HepG2 (cell line): ENCODE measurements around the gene GYG1. TPM values are rescaled to one million over a fixed set of nuclear protein-coding genes. Genes with fewer than 3 reads are reported as not detected.

ENCODE experiments used
- ATAC-seq: fragments of 200-7000 bp; cut with Tn5 transposase; 3 replicates; pipeline ENCODE4 v1.9.1; 2020; ENCODE audit warnings: mild to moderate bottlenecking, moderate library complexity
- BruUV-seq: library from RNA; stranded (reverse); fragments of 400-500 nt; replicated peaks from 2 replicates; lab custom pipeline; 2021; lab: Mats Ljungman, UMichigan
- CTCF ChIA-PET: fragments of 300-600 bp; formaldehyde crosslinking; extraction: SDS; loops from one replicate; lab custom pipeline; 2021; ENCODE audit warnings: low total read pairs, inconsistent platforms, low intra/inter-chr PET ratio; lab: Yijun Ruan, JAX
- POLR2A ChIA-PET: fragments of 350-600 bp; sonication (Branson Sonifier 250); formaldehyde crosslinking; loops from one replicate; lab custom pipeline; 2020; ENCODE audit warnings: antibody characterized with exemption, inconsistent platforms; lab: Yijun Ruan, JAX
- DNase-seq: peaks from one replicate; pipeline ENCODE4 v3.0.0-alpha.2; 2015; ENCODE audit warnings: low spot score
- FAIRE-seq: peaks from 3 replicates; lab custom pipeline; 2011; peaks lifted over from hg19 to GRCh38; lab: Jason Lieb, UNC
- H2AFZ ChIP-seq: one replicate; pipeline ENCODE4 v1.6.1; 2011; ENCODE audit warnings: low read length, inconsistent platforms
- H3K27ac ChIP-seq: fragments of 300-600 bp; 3 replicates; pipeline ENCODE4 v1.8.0; 2011; ENCODE audit warnings: mixed run types, mild to moderate bottlenecking, mixed read lengths, low read length, inconsistent platforms; ENCODE audit not compliant: insufficient read depth; ENCODE audit errors: extremely low read length
- H3K27me3 ChIP-seq, 2 experiments: fragments of 200-600 bp in 1 of 2; 2 replicates in 1 of 2; 3 replicates in 1 of 2; pipeline versions ENCODE4 v1.6.0 to v1.8.0; 2011; ENCODE audit warnings: low read length in 2 of 2, mild to moderate bottlenecking in 2 of 2, moderate library complexity in 2 of 2, inconsistent platforms in 1 of 2; ENCODE audit not compliant: insufficient read depth in 2 of 2, control insufficient read depth in 1 of 2
- H3K36me3 ChIP-seq, 2 experiments: fragments of 200-600 bp in 1 of 2; replicated peaks in 1 of 2; 2 replicates in 1 of 2; 3 replicates in 1 of 2; pipeline versions ENCODE4 v1.5.1 to v1.8.0; 2011; ENCODE audit warnings: low read length in 2 of 2, inconsistent platforms in 1 of 2; ENCODE audit not compliant: insufficient read depth in 2 of 2, control insufficient read depth in 1 of 2
- H3K4me1 ChIP-seq: 2 replicates; pipeline ENCODE4 v1.5.1; 2012; ENCODE audit warnings: low read length, inconsistent platforms; ENCODE audit not compliant: insufficient read depth
- H3K4me2 ChIP-seq: 2 replicates; pipeline ENCODE4 v1.6.0; 2011; ENCODE audit warnings: low read depth, low read length, inconsistent platforms
- H3K4me3 ChIP-seq, 3 experiments: fragments of 200-600 bp in 1 of 3; sonication (generic), shearing (Covaris generic) in 1 of 3; replicated peaks in 1 of 3; 2 replicates each; pipeline ENCODE4 v1.5.1; 2011 to 2016; ENCODE audit warnings: low read length in 3 of 3, inconsistent platforms in 2 of 3, low read depth in 2 of 3, mild to moderate bottlenecking in 2 of 3, control low read depth in 1 of 3, mixed read lengths in 1 of 3; ENCODE audit not compliant: insufficient read depth in 1 of 3
- H3K79me2 ChIP-seq: one replicate; pipeline ENCODE4 v1.6.1; 2011; ENCODE audit warnings: low read length, inconsistent platforms; ENCODE audit not compliant: insufficient read depth
- H3K9ac ChIP-seq: 2 replicates; pipeline ENCODE4 v1.6.0; 2011; ENCODE audit warnings: mild to moderate bottlenecking, low read depth, low read length, inconsistent platforms; ENCODE audit not compliant: insufficient read depth
- H3K9me3 ChIP-seq: 2 replicates; pipeline ENCODE4 v1.5.1; 2012; ENCODE audit warnings: mild to moderate bottlenecking, low read length
- H4K20me1 ChIP-seq: 2 replicates; pipeline ENCODE4 v1.6.0; 2011; ENCODE audit warnings: inconsistent platforms, mild to moderate bottlenecking, low read length, moderate library complexity; ENCODE audit not compliant: insufficient read depth
- FOSL2 ChIP-seq: sonication (generic); formaldehyde crosslinking; IDR thresholded peaks from 2 replicates; pipeline ENCODE4 v1.4.0; 2020; ENCODE audit warnings: missing genetic modification reagents
- FOXA3 ChIP-seq: IDR thresholded peaks from 2 replicates; pipeline ENCODE4 v1.6.1; 2016; ENCODE audit warnings: missing genetic modification reagents, missing compliant biosample characterization
- FOXP1 ChIP-seq, 2 experiments: fragments of 450-650 bp in 1 of 2; IDR thresholded peaks; 2 replicates each; pipeline ENCODE4 v1.6.1; 2017 to 2018; ENCODE audit warnings: antibody characterized with exemption in 1 of 2
- LRRFIP1 ChIP-seq: sonication (generic); formaldehyde crosslinking; conservative IDR thresholded peaks from 2 replicates; pipeline ENCODE4 v1.4.0; 2020; ENCODE audit warnings: missing genetic modification reagents
- MIER3 ChIP-seq: IDR thresholded peaks from 2 replicates; pipeline ENCODE4 v1.6.1; 2016; ENCODE audit warnings: missing compliant biosample characterization, borderline replicate concordance
- SIX1 ChIP-seq: sonication (generic); formaldehyde crosslinking; IDR thresholded peaks from 2 replicates; pipeline ENCODE4 v1.4.0; 2020; ENCODE audit warnings: missing genetic modification reagents, borderline replicate concordance
- TGIF2 ChIP-seq: IDR thresholded peaks from 2 replicates; pipeline ENCODE4 v1.6.1; 2016; ENCODE audit warnings: control low read depth, missing compliant biosample characterization
- ZC3H4 ChIP-seq: sonication (generic); formaldehyde crosslinking; IDR thresholded peaks from 2 replicates; pipeline ENCODE4 v1.4.0; 2020; ENCODE audit warnings: missing genetic modification reagents, borderline replicate concordance
- WGBS: methylation state at CpG from one replicate; pipeline ENCODE4 v1.1.6; 2017; ENCODE audit warnings: low lambda C conversion rate; 5-methylcytosine and 5-hydroxymethylcytosine counted together
- in situ Hi-C: cut with HindIII; loops from 2 replicates; pipeline ENCODE4 v1.10.0; 2017; ENCODE audit warnings: low pct_unique_long_range_greater_than_20kb; ENCODE audit not compliant: extremely low pct_ligation_motif_present
- intact Hi-C: fragments of 100-400 bp; cut with micrococcal nuclease; formaldehyde crosslinking; loops from one replicate; pipeline ENCODE4 v1.10.0; 2022; ENCODE audit not compliant: unreplicated experiment
- polyA plus RNA-seq, 8 experiments: library from polyadenylated mRNA; depleted of rRNA in 3 of 8; stranded (reverse) in 7 of 8; unstranded in 1 of 8; fragments of >200 nt; fragmentation: Illumina TruSeq in 4 of 8; extraction: Trizol in 4 of 8; gene quantifications; 2 replicates each; pipeline versions ENCODE4 v1.2.1 to v1.2.3, GENCODE V29; 2011 to 2016; ENCODE audit warnings: low read depth in 4 of 8, missing spikeins in 1 of 8, mixed read lengths in 1 of 8; ENCODE audit not compliant: insufficient read depth in 1 of 8
- total RNA-seq, 5 experiments: library from RNA; depleted of rRNA; stranded (reverse); fragments of >200 nt; fragmentation: Illumina TruSeq; extraction: Trizol; gene quantifications; 2 replicates each; pipeline ENCODE4 v1.2.3, GENCODE V29; 2016; ENCODE audit warnings: low read depth in 1 of 5
- TF ChIP-seq, protein P1 (sequence below), 2 experiments: IDR thresholded peaks; 2 replicates each; pipeline ENCODE4 v1.6.1; 2011 to 2012; ENCODE audit warnings: low read length in 2 of 2, borderline replicate concordance in 1 of 2, low read depth in 1 of 2, mild to moderate bottlenecking in 1 of 2, moderate library complexity in 1 of 2

Gene GYG1
- total and polyA plus RNA-seq, 2 of the 13 experiments (the other 11 are each of a cell fraction or from before 2014, with no cell fraction given): 15.7 to 28.1 TPM

- in situ Hi-C loops: loop anchor here (5.0 to 10.0 kb wide), 3 partner anchors 156 to 526 kb away; no protein-coding TSS in a partner anchor
- Histone ChIP-seq H3K27ac (no peak overlapping the region), H4K20me1 (no peaks in the 10 kb centered on the region), H3K36me3 (no peaks in the 10 kb centered on the region), H3K4me1 (peaks cover 35% of the 10 kb centered on the region), H2AFZ (no peak overlapping the region), H3K79me2 (no peaks in the 10 kb centered on the region), H3K27me3 (peaks cover 0 to 2% of the 10 kb centered on the region in 2 experiments; a peak in 1 of 5 replicates), H3K4me3 (no peak overlapping the region), H3K9me3 (no peaks in the 10 kb centered on the region), H3K4me2 (no peak overlapping the region), H3K9ac (no peak overlapping the region)
- POLR2A ChIA-PET: no interaction called here
- no TSS peak for BruUV-seq
- DNase-seq (no peak), FAIRE-seq (no peak), ATAC-seq (no peak)
- intact Hi-C loops: loop anchor here (5.0 to 10.0 kb wide), 4 partner anchors 76 to 516 kb away; partner anchors contain the start of genes HLTF, TM4SF18 and TM4SF4
- CTCF ChIA-PET: interaction anchor here (1.5 kb wide), 1 partner anchor 314 kb away, joined by 3 read pairs; no protein-coding TSS in a partner anchor
- 0% methylated on average over 1 of the region's 1 CpG for WGBS
- TF ChIP-seq MIER3 (CRISPR knock-in tag) (no peak), FOXA3 (CRISPR knock-in tag) (0 out of 2 replicates have a peak, but pooled peaks have one; percentile 12)
Observed at GRCh38 chr3:148958696-148959095, 32.6 kb upstream of the GYG1 start.

DNA sequence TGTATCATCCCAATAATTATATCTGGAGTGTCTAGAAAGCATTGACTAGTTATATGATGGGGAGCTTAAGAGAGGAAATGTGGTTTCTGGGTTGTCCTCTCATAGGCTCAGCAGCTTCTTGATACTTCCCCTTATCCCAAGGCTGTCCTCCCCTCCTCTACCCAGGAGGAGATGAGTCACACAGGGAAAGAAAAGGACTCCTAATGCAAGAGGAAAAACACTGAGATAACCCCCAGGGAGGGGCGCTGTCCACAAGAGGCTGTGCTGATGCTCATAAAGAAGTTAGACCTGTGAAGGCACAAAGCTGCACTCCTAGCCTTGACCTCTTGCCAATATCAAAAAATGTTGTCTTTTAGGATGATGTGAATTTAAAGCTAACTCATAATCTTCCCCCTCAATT, 28.8 kb upstream of the GYG1 start:
- Histone ChIP-seq H3K27ac (no peak overlapping the region), H3K4me3 (no peak overlapping the region), H3K4me2 (no peak overlapping the region), H3K9me3 (no peaks in the 10 kb centered on the region), H2AFZ (no peak overlapping the region), H3K79me2 (no peaks in the 10 kb centered on the region), H3K36me3 (no peaks in the 10 kb centered on the region), H3K4me1 (peaks cover 16% of the 10 kb centered on the region), H3K27me3 (no peaks in the 10 kb centered on the region; a peak in 1 of 5 replicates), H3K9ac (no peak overlapping the region), H4K20me1 (no peaks in the 10 kb centered on the region)
- FAIRE-seq (no peak), ATAC-seq (no peak), DNase-seq (peak; percentile 5)
- ChIA-PET POLR2A (no interaction called here), CTCF (no interaction called here)
- intact Hi-C loops (no loop called here), in situ Hi-C loops (no loop called here)
- WGBS: 0% methylated on average over 1 of the region's 1 CpG
- BruUV-seq: no TSS peak
- TF ChIP-seq LRRFIP1 (CRISPR knock-in tag) (no peak), ZC3H4 (CRISPR knock-in tag) (no peak), FOSL2 (peak; percentile 42; the same call in 1 of the 2 replicates), TGIF2 (CRISPR knock-in tag) (no peak), FOXP1 (IDR thresholded peaks at IDR 0.05) (no peak), FOXP1 (CRISPR knock-in tag; IDR thresholded peaks at IDR 0.05) (no peak), SIX1 (CRISPR knock-in tag) (no peak)
- TF ChIP-seq, protein P1, sequence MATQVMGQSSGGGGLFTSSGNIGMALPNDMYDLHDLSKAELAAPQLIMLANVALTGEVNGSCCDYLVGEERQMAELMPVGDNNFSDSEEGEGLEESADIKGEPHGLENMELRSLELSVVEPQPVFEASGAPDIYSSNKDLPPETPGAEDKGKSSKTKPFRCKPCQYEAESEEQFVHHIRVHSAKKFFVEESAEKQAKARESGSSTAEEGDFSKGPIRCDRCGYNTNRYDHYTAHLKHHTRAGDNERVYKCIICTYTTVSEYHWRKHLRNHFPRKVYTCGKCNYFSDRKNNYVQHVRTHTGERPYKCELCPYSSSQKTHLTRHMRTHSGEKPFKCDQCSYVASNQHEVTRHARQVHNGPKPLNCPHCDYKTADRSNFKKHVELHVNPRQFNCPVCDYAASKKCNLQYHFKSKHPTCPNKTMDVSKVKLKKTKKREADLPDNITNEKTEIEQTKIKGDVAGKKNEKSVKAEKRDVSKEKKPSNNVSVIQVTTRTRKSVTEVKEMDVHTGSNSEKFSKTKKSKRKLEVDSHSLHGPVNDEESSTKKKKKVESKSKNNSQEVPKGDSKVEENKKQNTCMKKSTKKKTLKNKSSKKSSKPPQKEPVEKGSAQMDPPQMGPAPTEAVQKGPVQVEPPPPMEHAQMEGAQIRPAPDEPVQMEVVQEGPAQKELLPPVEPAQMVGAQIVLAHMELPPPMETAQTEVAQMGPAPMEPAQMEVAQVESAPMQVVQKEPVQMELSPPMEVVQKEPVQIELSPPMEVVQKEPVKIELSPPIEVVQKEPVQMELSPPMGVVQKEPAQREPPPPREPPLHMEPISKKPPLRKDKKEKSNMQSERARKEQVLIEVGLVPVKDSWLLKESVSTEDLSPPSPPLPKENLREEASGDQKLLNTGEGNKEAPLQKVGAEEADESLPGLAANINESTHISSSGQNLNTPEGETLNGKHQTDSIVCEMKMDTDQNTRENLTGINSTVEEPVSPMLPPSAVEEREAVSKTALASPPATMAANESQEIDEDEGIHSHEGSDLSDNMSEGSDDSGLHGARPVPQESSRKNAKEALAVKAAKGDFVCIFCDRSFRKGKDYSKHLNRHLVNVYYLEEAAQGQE (IDR thresholded peaks at IDR 0.05; ENCODE audit: borderline replicate concordance in 1 of 2, low read depth in 1 of 2, low read length in 2 of 2): peak in 1 of 2 experiments; percentile 82; a peak in 2 of 4 replicates
